ENCODE measurements around the gene SHC4. TPM values are rescaled to one million over a fixed set of nuclear protein-coding genes. Genes with fewer than 3 reads are reported as not detected.

Gene SHC4
- total RNA-seq, 1 donor from 2014 or later: 4.5 TPM

- Mint-ChIP-seq H3K27ac (peak overlapping the region; percentile 91), H3K36me3 (no peaks in the 10 kb centered on the region), H3K9me3 (no peaks in the 10 kb centered on the region), H3K4me1 (ENCODE audit: unreplicated experiment) (peaks cover 29% of the 10 kb centered on the region), H3K4me3 (peak overlapping the region; percentile 75), H3K27me3 (no peaks in the 10 kb centered on the region)
- TF ChIP-seq, protein P1, sequence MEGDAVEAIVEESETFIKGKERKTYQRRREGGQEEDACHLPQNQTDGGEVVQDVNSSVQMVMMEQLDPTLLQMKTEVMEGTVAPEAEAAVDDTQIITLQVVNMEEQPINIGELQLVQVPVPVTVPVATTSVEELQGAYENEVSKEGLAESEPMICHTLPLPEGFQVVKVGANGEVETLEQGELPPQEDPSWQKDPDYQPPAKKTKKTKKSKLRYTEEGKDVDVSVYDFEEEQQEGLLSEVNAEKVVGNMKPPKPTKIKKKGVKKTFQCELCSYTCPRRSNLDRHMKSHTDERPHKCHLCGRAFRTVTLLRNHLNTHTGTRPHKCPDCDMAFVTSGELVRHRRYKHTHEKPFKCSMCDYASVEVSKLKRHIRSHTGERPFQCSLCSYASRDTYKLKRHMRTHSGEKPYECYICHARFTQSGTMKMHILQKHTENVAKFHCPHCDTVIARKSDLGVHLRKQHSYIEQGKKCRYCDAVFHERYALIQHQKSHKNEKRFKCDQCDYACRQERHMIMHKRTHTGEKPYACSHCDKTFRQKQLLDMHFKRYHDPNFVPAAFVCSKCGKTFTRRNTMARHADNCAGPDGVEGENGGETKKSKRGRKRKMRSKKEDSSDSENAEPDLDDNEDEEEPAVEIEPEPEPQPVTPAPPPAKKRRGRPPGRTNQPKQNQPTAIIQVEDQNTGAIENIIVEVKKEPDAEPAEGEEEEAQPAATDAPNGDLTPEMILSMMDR (conservative IDR thresholded peaks at IDR 0.05): no peak
- no peak for DNase-seq (ENCODE audit: extremely low spot score, unreplicated experiment)
These were observed 66.6 kb downstream of the SHC4 start for GRCh38 chr15:48896869-48897814.

DNA sequence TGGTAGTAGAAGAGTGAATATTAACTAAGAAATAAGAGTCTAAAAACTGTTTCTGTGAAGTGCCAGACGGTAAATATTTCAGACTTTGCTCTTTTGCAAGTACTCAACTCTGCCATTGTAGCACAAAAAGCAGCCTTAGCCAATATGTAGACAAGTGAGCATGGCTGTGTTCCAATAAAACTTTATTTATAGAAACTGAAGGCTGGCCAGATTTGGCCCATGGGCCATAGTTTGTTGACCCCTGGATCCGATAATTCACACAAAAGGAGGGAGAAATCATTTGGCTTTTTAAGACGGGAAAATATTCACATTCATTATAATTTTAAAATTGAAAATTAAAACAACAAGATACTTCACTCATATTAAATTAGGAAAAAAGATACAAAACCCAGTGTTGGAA is 70.4 kb downstream of the SHC4 start:
- Mint-ChIP-seq H3K27me3 (no peaks in the 10 kb centered on the region), H3K4me3 (no peak overlapping the region), H3K9me3 (no peaks in the 10 kb centered on the region), H3K36me3 (no peaks in the 10 kb centered on the region), H3K4me1 (ENCODE audit: unreplicated experiment) (peaks cover 33% of the 10 kb centered on the region), H3K27ac (no peak overlapping the region)
- DNase-seq (ENCODE audit: extremely low spot score, unreplicated experiment): no peak
- TF ChIP-seq, protein P1 (conservative IDR thresholded peaks at IDR 0.05): no peak

DNA sequence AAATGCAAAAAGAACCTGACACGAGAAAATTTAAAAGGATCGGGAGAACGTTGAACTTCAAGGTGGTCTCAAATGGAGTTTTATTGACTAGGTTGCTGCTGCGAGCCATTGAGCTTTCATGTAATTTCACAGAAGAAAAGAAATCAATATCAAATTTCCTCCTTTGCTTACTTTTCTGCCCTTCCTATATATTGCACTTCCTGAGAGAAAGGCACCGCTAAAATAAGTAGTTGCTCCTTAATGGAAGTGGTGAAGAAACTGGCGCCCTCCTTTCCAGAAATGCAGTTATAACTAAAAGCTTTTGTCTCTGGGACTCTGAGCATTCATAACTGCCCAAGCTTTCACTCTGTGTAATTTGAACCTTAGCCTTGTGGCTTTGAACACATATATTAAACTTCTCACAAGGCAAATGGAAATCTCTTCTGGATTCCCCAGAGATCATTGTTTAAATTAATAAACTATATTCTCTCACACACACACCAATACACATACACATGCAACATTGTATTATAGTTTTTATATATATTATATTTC is 72.4 kb downstream of the SHC4 start:
- peaks cover 14% of the 10 kb centered on the region for H3K4me1 Mint-ChIP-seq (ENCODE audit: unreplicated experiment)
- no peaks in the 10 kb centered on the region for H3K36me3 Mint-ChIP-seq
- no peaks in the 10 kb centered on the region for H3K9me3 Mint-ChIP-seq
- TF ChIP-seq, protein P1 (conservative IDR thresholded peaks at IDR 0.05): no peak
- peak overlapping the region; percentile 13 for H3K27ac Mint-ChIP-seq
- no peaks in the 10 kb centered on the region for H3K27me3 Mint-ChIP-seq
- H3K4me3 Mint-ChIP-seq: peak overlapping the region; percentile 14
- no peak for DNase-seq (ENCODE audit: extremely low spot score, unreplicated experiment)

DNA sequence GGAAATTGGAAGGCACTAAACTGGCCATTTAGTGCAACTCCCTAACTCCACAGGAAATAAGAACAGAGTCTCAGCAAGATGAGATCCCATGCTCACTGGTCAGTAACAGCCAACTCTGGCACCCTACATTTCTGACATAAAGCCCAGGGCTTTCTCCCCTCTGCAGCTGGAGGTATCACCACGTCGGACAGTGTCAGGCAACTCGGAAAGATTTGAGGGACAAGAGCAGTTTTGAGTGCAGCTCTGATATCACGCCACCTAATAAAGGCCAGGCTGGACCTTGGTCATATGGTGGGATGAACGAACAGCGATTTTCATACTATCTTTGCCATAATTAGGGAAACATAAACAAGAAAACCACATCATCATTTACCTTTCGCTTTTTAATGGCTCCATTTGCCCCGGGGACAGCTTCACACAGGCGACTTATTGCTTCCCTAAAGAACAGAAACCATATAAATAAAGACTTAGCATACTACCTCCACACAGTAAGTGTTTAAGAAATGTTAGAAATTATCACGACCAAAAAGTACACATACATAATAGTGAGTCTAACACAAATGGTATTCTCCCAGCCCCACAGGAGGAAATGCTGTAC is 73.2 kb downstream of the SHC4 start:
- H3K27ac Mint-ChIP-seq: peak overlapping the region; percentile 13
- no peaks in the 10 kb centered on the region for H3K9me3 Mint-ChIP-seq
- peak overlapping the region; percentile 38 for H3K4me3 Mint-ChIP-seq
- H3K36me3 Mint-ChIP-seq: no peaks in the 10 kb centered on the region
- no peaks in the 10 kb centered on the region for H3K27me3 Mint-ChIP-seq
- H3K4me1 Mint-ChIP-seq (ENCODE audit: unreplicated experiment): peaks cover 14% of the 10 kb centered on the region
- TF ChIP-seq, protein P1 (conservative IDR thresholded peaks at IDR 0.05): no peak
- DNase-seq (ENCODE audit: extremely low spot score, unreplicated experiment): no peak

- H3K36me3 Mint-ChIP-seq: no peaks in the 10 kb centered on the region
- TF ChIP-seq, protein P1 (conservative IDR thresholded peaks at IDR 0.05): no peak
- DNase-seq (ENCODE audit: extremely low spot score, unreplicated experiment): no peak
- no peak overlapping the region for H3K4me3 Mint-ChIP-seq
- no peaks in the 10 kb centered on the region for H3K27me3 Mint-ChIP-seq
- peaks cover 16% of the 10 kb centered on the region for H3K4me1 Mint-ChIP-seq (ENCODE audit: unreplicated experiment)
- H3K27ac Mint-ChIP-seq: no peak overlapping the region
- no peaks in the 10 kb centered on the region for H3K9me3 Mint-ChIP-seq
These were observed 73.8 kb downstream of the SHC4 start for GRCh38 chr15:48889925-48890324.
